WI38 (cell line): ENCODE results near the gene MPRIP.

Experiments used
- H3K4me3 ChIP-seq: 2 replicates; pipeline ENCODE4 v1.5.1; 2011; ENCODE audit warnings: low read depth, mild to moderate bottlenecking, control low read depth, low read length
- CTCF ChIP-seq: IDR thresholded peaks from 2 replicates; pipeline ENCODE4 v1.5.1; 2012; ENCODE audit warnings: low read depth, mild to moderate bottlenecking, control low read depth, low read length

MPRIP gene

GRCh38 chr17:17164156-17164555 lies 121.9 kb downstream of the MPRIP start:
- H3K4me3 ChIP-seq, result no peak overlapping the region
- TF ChIP-seq CTCF, result no peak

GRCh38 chr17:17164676-17165075 lies 122.4 kb downstream of the MPRIP start:
- no peak for TF ChIP-seq CTCF
- no peak overlapping the region for H3K4me3 ChIP-seq

- H3K4me3 ChIP-seq, result no peak overlapping the region
- no peak for TF ChIP-seq CTCF
Measured at GRCh38 chr17:17165666-17166308, 123.5 kb downstream of the MPRIP start.

DNA sequence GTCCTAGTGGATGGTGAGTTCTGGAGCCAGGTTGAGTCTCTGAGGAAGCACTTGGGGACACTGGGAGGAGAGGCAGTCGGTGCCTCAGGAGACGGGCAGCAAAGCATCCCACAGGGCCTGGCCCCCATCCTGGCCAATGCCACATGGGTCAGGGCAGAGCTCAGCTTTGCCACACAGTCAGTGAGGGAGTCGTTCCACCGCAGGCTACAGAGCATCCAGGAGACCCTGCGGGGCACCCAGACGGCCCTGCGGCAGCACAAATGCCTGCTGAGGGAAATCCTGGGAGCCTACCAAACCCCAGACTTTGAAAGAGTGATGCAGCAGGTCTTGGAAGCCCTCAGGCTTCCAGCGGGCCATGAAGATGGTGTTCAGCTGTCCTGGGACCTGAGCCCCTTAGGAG lies 124.2 kb downstream of the MPRIP start:
- no peak for TF ChIP-seq CTCF
- no peak overlapping the region for H3K4me3 ChIP-seq

DNA sequence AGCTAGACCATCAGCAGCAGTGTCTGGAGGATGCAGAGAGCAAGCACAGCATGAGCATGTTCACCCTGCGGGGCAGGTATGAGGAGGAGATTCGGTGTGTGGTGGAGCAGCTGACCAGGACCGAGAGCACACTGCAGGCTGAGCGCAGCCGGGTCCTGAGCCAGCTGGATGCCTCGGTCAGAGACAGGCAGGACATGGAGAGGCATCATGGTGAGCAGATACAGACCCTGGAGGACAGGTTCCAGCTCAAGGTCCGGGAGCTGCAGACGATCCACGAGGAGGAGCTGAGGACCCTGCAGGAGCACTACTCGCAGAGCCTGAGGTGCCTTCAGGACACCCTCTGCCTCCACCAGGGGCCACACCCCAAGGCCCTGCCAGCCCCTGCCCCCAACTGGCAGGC lies 125.1 kb downstream of the MPRIP start:
- no peak for TF ChIP-seq CTCF
- H3K4me3 ChIP-seq, result no peak overlapping the region

DNA sequence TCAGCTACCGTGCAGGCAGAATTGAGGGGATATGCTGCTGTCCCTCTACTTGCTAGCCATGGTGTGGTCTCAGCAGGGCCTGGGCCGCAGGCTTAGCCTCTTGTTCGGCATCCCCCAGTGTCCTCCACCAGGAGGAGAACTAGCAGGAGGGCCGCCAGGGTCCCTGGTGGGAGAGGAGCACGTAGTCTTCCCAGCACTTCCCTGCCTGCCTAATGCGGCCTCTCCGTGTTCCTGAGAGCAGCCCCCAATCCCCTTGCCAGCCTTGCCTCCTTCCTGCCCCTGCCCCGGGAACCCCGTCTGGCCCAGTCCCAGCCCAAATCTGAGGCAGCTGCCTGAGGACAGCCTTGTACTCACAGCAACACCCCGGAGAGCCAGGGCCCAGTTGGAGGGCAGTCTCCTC lies 125.7 kb downstream of the MPRIP start:
- TF ChIP-seq CTCF, result no peak
- no peak overlapping the region for H3K4me3 ChIP-seq

DNA sequence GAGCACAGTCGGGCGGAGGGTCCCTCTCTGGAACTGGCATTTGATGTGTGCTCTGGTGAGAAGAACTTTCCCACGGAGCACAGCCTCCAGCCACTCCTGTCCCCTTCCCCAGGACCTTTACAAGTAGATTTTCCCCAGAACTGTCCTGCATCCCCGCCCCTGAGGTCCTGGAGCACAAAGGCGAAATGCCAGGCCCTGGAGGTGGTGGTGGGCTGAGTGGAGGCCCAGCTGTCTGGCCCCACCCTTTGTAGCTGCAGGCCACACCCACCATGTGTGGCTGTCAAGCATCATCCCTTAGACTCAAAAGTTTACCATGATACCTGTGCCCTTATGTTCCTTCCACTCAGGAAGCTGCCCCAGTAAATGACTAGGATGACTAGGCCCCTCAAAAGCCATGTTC lies 126.1 kb downstream of the MPRIP start:
- H3K4me3 ChIP-seq, result no peak overlapping the region
- no peak for TF ChIP-seq CTCF
